ENCODE data around the gene MVB12A.

MVB12A gene

DNA sequence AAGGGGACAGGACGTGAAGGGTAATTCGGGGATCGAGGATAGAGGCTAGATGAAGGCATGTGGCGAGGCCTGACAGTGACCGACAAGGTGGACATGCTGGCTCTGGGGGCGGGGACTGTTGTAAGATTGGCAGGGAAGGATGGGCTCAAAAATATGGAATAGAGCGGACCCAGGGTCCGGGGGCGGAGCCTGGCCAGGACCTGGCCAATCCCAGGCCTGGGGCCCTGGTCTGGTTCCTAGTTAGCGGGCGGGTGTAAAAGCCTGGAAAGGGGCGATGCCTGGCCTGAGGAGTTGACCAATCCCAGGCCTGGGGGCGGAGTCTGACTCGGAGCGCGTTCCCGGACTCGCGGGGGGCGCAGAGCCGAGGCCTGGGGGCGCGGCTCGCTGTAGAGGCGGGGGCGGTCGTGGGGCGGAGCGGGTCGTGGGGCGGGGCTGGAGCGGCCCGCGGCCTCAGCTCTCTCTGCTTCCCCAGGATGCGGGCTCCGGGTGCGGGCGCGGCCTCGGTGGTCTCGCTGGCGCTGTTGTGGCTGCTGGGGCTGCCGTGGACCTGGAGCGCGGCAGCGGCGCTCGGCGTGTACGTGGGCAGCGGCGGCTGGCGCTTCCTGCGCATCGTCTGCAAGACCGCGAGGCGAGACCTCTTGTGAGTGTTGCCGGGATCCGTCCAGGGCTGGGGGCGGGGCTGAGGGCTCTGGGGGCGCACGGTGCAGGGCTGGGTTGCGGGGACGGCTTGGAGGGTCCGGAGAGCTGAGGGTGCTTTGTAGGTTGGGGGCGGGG, 50.4 kb downstream of the MVB12A start, which contains the start of gene SLC27A1:
SLC27A1 (plus strand) TSS at position 457 of the 774 bp plus-strand sequence; CDS start at position 474, 17 bp downstream.
- peak; percentile 86 to 93 for DNase-seq (ENCODE audit: low read depth in 2 of 2)

DNA sequence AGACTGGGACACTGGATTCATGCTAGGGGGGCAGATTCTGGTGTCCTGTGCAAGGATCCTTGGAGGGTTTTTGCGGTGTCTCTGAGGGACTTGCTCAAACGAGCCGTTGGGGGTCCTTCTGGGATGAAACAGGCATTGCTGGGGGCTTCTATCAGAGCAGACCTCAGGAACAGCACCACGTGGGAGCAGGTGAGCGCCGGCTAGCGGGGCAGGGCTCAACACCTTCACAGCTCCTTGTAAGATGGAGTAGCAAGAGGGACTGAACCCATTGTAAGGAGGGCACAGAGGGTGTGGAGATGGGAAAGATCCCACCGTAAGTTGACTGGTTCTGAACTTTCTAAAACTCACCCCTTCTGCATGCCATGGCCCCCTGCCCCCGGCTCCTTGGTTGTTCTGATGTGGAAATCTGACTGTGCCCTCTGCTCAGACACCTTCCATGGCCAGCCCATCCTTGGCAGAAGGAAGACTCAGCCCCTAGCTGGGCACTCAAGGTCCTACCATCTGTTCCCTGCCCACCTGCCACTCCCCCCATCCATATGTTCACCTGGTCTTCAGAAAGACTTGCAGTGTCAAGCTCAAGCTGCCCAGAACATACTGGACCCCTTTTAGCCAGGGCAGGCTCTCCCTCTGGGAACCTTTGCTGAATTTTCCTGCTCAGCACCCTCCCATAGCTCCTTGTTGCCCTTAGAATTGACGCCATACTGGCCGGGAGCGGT, 51.7 kb downstream of the MVB12A start:
- no peak for DNase-seq (ENCODE audit: low read depth in 2 of 2)

- no peak for DNase-seq (ENCODE audit: low read depth in 2 of 2)
Observed at GRCh38 chr19:17473041-17473440, 53.2 kb downstream of the MVB12A start.
